Eye (tissue), 1 donor: ENCODE data around the gene CSF3.
A peak's percentile ranks its signal among the peaks of the same experiment; 100 is the strongest.

Experiments
- DNase-seq: peaks from one replicate; pipeline ENCODE4 v3.0.0-alpha.2; 2015

CSF3 gene

GRCh38 chr17:40025991-40026815 is 11.0 kb downstream of the CSF3 start:
- DNase-seq = no peak

- DNase-seq = peak; percentile 91
Measured at GRCh38 chr17:40026816-40027613, 11.8 kb downstream of the CSF3 start.

GRCh38 chr17:40027614-40028012 is 12.4 kb downstream of the CSF3 start:
- no peak for DNase-seq

GRCh38 chr17:40028595-40028994 is 13.4 kb downstream of the CSF3 start:
- no peak for DNase-seq

GRCh38 chr17:40031706-40032105 is 16.5 kb downstream of the CSF3 start:
- DNase-seq = no peak

- DNase-seq = no peak
Measured at GRCh38 chr17:40032322-40033320, 17.4 kb downstream of the CSF3 start.

- no peak for DNase-seq
Measured at GRCh38 chr17:40033339-40033738, 18.1 kb downstream of the CSF3 start.

GRCh38 chr17:40034426-40035161 is 19.4 kb downstream of the CSF3 start:
- DNase-seq = no peak

- peak; percentile 61 for DNase-seq
Measured at GRCh38 chr17:40035162-40035559, 19.9 kb downstream of the CSF3 start.

GRCh38 chr17:40038882-40039513 is 23.8 kb downstream of the CSF3 start:
- DNase-seq = peak; percentile 75

GRCh38 chr17:40041196-40041595 is 26.0 kb downstream of the CSF3 start:
- no peak for DNase-seq

GRCh38 chr17:40056379-40057015 is 41.3 kb downstream of the CSF3 start:
- DNase-seq = no peak

GRCh38 chr17:40058186-40058784 is 43.0 kb downstream of the CSF3 start:
- DNase-seq = no peak

GRCh38 chr17:40058865-40059264 is 43.6 kb downstream of the CSF3 start:
- no peak for DNase-seq

GRCh38 chr17:40059729-40060475 is 44.7 kb downstream of the CSF3 start:
- no peak for DNase-seq

- no peak for DNase-seq
Measured at GRCh38 chr17:40060887-40061608, 45.8 kb downstream of the CSF3 start.

- DNase-seq = no peak
Measured at GRCh38 chr17:40061609-40062038, 46.4 kb downstream of the CSF3 start.

GRCh38 chr17:40062329-40063186 is 47.3 kb downstream of the CSF3 start, which contains the start of gene THRA:
Gene THRA (plus strand): TSS chr17:40062965. CDS start chr17:40074489, 11,524 bp downstream.
- peak; percentile 84 for DNase-seq
